ENCODE data around the gene HUNK. TPM values are rescaled to one million over a fixed set of nuclear protein-coding genes. Genes with fewer than 3 reads are reported as not detected.

Gene HUNK
- total RNA-seq, 1 donor from 2014 or later = 2.0 TPM

DNA sequence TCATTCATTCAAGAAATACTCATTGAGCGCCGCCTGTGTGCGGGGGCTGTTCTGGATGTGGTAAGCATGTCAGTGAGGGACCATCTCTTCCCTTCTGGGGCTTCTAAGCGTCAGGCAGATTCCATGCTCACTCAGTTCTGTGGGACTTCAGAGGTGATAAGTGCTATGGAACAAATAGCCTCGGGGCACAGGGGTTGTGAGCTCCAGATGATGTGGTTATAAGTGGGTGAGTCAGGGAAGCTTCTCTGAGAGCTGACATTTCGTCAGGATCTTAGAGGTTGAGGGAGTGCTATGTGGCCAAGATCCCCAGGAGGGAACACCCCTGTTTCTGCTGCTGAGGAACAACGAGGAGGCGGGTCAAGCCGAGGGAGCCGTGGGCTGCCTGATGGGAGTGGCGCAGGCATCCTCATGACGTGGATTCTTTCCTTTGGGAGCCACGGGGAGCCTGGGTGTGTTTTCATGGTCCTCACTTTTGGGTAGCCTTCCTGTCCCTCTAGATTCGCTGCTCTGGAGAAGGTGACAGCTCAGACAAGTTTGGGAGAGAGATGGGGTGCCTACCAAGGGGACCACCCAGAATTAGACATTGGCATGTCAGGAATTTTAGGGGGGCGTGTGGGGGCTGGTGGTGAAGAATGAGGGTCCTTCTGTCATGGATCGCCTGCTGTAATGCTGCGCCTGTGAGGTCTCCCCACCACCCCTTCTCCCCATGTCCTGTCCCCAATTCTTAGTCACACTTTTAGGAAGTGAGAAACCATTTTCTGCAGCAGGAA lies 38.5 kb downstream of the HUNK start:
- no peak overlapping the region for H3K27ac ChIP-seq
- intact Hi-C loops (cut with DNase I) = no loop called here
- H3K27me3 ChIP-seq = peaks cover 4% of the 10 kb centered on the region
- DNase-seq = no peak
- H3K9me3 ChIP-seq = no peaks in the 10 kb centered on the region
- no peak overlapping the region for H3K4me3 ChIP-seq
- no peaks in the 10 kb centered on the region for H3K36me3 ChIP-seq
- no peak for TF ChIP-seq CTCF (IDR thresholded peaks at IDR 0.05)
- ATAC-seq = no peak
- H3K4me1 ChIP-seq = no peaks in the 10 kb centered on the region

DNA sequence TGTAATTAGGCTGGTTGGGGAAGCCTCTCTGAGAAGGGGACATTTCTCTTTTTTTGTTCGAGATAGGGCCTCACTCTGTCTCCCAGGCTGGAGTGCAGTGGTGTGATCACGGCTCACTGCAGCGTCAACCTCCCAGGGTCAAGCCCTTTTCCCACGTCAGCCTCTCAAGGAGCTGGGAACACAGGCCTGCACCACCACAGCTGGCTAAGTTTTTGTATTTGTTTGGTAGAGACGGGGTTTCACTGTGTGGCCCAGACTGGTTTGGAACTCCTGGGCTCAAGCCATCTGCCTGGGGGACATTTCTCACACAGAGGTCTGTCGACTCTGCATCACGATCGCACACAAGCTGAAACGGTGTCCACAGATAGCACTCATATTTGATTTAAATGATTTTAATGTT lies 39.7 kb downstream of the HUNK start:
- intact Hi-C loops (cut with DNase I) = no loop called here
- Histone ChIP-seq H3K9me3 (no peaks in the 10 kb centered on the region), H3K4me3 (no peak overlapping the region), H3K4me1 (no peaks in the 10 kb centered on the region), H3K36me3 (no peaks in the 10 kb centered on the region), H3K27me3 (peaks cover 4% of the 10 kb centered on the region), H3K27ac (no peak overlapping the region)
- ATAC-seq = no peak
- no peak for DNase-seq
- no peak for TF ChIP-seq CTCF (IDR thresholded peaks at IDR 0.05)

GRCh38 chr21:31913182-31913608 lies 40.4 kb downstream of the HUNK start:
- Histone ChIP-seq H3K4me1 (no peaks in the 10 kb centered on the region), H3K27ac (no peak overlapping the region), H3K36me3 (no peaks in the 10 kb centered on the region), H3K9me3 (no peaks in the 10 kb centered on the region), H3K27me3 (peaks cover 4% of the 10 kb centered on the region), H3K4me3 (no peak overlapping the region)
- DNase-seq (no peak), ATAC-seq (no peak)
- intact Hi-C loops (cut with DNase I) = no loop called here
- no peak for TF ChIP-seq CTCF (IDR thresholded peaks at IDR 0.05)

DNA sequence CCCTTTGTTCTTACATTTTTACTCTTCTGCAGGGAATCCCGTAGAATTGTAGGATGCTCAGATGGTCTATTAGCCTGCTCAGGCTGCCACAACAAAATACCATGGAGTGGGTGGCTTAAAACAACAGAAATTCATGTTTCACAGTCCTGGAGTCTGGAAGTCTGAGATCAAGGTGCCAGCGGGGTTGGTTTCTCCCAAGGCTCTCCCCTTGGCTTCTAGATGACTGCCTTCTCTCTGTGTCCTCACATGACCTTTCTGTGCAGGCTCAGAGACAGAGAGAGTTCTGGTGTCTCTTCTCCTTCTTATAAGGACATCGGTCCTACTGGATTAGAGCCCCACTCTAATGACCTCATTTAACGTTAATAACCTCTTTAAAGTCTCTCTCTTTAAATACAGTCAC lies 41.7 kb downstream of the HUNK start:
- Histone ChIP-seq H3K27me3 (peaks cover under 1% of the 10 kb centered on the region), H3K4me3 (no peak overlapping the region), H3K36me3 (no peaks in the 10 kb centered on the region), H3K9me3 (no peaks in the 10 kb centered on the region), H3K27ac (no peak overlapping the region), H3K4me1 (no peaks in the 10 kb centered on the region)
- DNase-seq (no peak), ATAC-seq (no peak)
- TF ChIP-seq CTCF (IDR thresholded peaks at IDR 0.05) = no peak
- intact Hi-C loops (cut with DNase I) = no loop called here

GRCh38 chr21:31915566-31915965 lies 42.7 kb downstream of the HUNK start:
- no peak for TF ChIP-seq CTCF (IDR thresholded peaks at IDR 0.05)
- no peak overlapping the region for H3K27ac ChIP-seq
- H3K27me3 ChIP-seq = no peaks in the 10 kb centered on the region
- no peak for DNase-seq
- intact Hi-C loops (cut with DNase I) = no loop called here
- no peaks in the 10 kb centered on the region for H3K36me3 ChIP-seq
- no peaks in the 10 kb centered on the region for H3K9me3 ChIP-seq
- no peak overlapping the region for H3K4me3 ChIP-seq
- no peak for ATAC-seq
- H3K4me1 ChIP-seq = no peaks in the 10 kb centered on the region
